GM23338 (cell line): ENCODE data around the gene THSD4. TPM values are rescaled to one million over a fixed set of nuclear protein-coding genes. Genes with fewer than 3 reads are reported as not detected.

Source experiments
- ATAC-seq: fragments of 200-7000 bp; cut with Tn5 transposase; 3 replicates; pipeline ENCODE4 v1.9.1; 2020
- DNase-seq: peaks from one replicate; pipeline ENCODE4 v3.0.0-alpha.2; 2015; ENCODE audit warnings: low spot score
- H2AFZ ChIP-seq: fragments of 200-600 bp; sonication (generic); 2 replicates; pipeline ENCODE4 v1.8.0; 2016; ENCODE audit warnings: antibody characterized with exemption, mild to moderate bottlenecking, moderate library complexity
- H3F3A ChIP-seq: fragments of 200-600 bp; sonication (generic); replicated peaks from 2 replicates; pipeline ENCODE4 v1.8.0; 2017; ENCODE audit warnings: antibody characterized with exemption, mixed run types, low read depth
- H3K27ac ChIP-seq: fragments of 200-600 bp; sonication (generic); 2 replicates; pipeline ENCODE4 v1.6.1; 2016; ENCODE audit warnings: low read depth
- H3K27me3 ChIP-seq: fragments of 200-600 bp; sonication (generic); 2 replicates; pipeline ENCODE4 v1.8.0; 2016; ENCODE audit warnings: mild to moderate bottlenecking, mixed run types, moderate library complexity; ENCODE audit not compliant: insufficient read depth
- H3K36me3 ChIP-seq: fragments of 200-600 bp; sonication (generic); 2 replicates; pipeline ENCODE4 v1.8.0; 2016; ENCODE audit warnings: mild to moderate bottlenecking; ENCODE audit not compliant: insufficient read depth
- H3K4me1 ChIP-seq: fragments of 200-600 bp; sonication (generic); 2 replicates; pipeline ENCODE4 v1.8.0; 2016; ENCODE audit warnings: mild to moderate bottlenecking, moderate library complexity; ENCODE audit not compliant: insufficient read depth
- H3K4me2 ChIP-seq: fragments of 200-600 bp; sonication (generic); 2 replicates; pipeline ENCODE4 v1.7.1; 2017; ENCODE audit warnings: mixed run types
- H3K4me3 ChIP-seq: fragments of 200-600 bp; sonication (generic); 2 replicates; pipeline ENCODE4 v1.6.1; 2016; ENCODE audit warnings: mixed run types
- H3K79me2 ChIP-seq: fragments of 200-600 bp; sonication (generic); replicated peaks from 2 replicates; pipeline ENCODE4 v1.8.0; 2017; ENCODE audit warnings: mild to moderate bottlenecking; ENCODE audit not compliant: insufficient read depth
- H3K9me2 ChIP-seq: fragments of 200-600 bp; sonication (generic); 2 replicates; pipeline ENCODE4 v1.8.0; 2017; ENCODE audit not compliant: insufficient read depth
- H4K20me1 ChIP-seq: fragments of 200-600 bp; sonication (generic); replicated peaks from 2 replicates; pipeline ENCODE4 v1.8.0; 2017; ENCODE audit warnings: mild to moderate bottlenecking; ENCODE audit not compliant: insufficient read depth
- H3K27ac Mint-ChIP-seq: 2 replicates; pipeline ENCODE4 v1.8.0; 2020; ENCODE audit warnings: inconsistent platforms, mild to moderate bottlenecking, moderate library complexity, mixed read lengths
- H3K27me3 Mint-ChIP-seq: 3 replicates; pipeline ENCODE4 v1.8.0; 2022; ENCODE audit warnings: low read depth, mild to moderate bottlenecking, moderate library complexity, mixed read lengths, inconsistent platforms; ENCODE audit not compliant: insufficient read depth, poor library complexity
- H3K36me3 Mint-ChIP-seq: 3 replicates; pipeline ENCODE4 v1.8.0; 2021; ENCODE audit warnings: low read depth, mild to moderate bottlenecking, inconsistent platforms, moderate library complexity, mixed read lengths
- H3K4me1 Mint-ChIP-seq: 3 replicates; pipeline ENCODE4 v1.8.0; 2020; ENCODE audit warnings: mild to moderate bottlenecking, inconsistent platforms, mixed read lengths
- H3K4me3 Mint-ChIP-seq: 3 replicates; pipeline ENCODE4 v1.8.0; 2021; ENCODE audit warnings: moderate library complexity, mild to moderate bottlenecking, inconsistent platforms, mixed read lengths
- H3K9me3 Mint-ChIP-seq: 3 replicates; pipeline ENCODE4 v1.8.0; 2020; ENCODE audit warnings: moderate library complexity, mild to moderate bottlenecking, inconsistent platforms, mixed read lengths
- CREB1 ChIP-seq: fragments of 250-450 bp; sonication (Bioruptor Pico); IDR thresholded peaks from 2 replicates; pipeline ENCODE4 v1.5.0; 2020; ENCODE audit warnings: low read depth, mild to moderate bottlenecking, moderate library complexity
- ETS1 ChIP-seq: IDR thresholded peaks from 2 replicates; pipeline ENCODE4 v1.6.1; 2016; ENCODE audit warnings: antibody characterized with exemption
- EZH2 ChIP-seq: fragments of 200-600 bp; sonication (generic); IDR thresholded peaks from one replicate; pipeline ENCODE4 v1.8.0; 2017; ENCODE audit warnings: antibody characterized with exemption, mild to moderate bottlenecking, low read depth; ENCODE audit not compliant: unreplicated experiment
- EZH2phosphoT487 ChIP-seq: fragments of 200-600 bp; sonication (generic); IDR thresholded peaks from one replicate; pipeline ENCODE4 v1.8.1; 2018; ENCODE audit warnings: antibody characterized with exemption; ENCODE audit not compliant: unreplicated experiment
- JUNB ChIP-seq: IDR thresholded peaks from one replicate; pipeline ENCODE4 v1.6.1; 2016; ENCODE audit warnings: antibody characterized with exemption; ENCODE audit not compliant: unreplicated experiment
- NANOG ChIP-seq: IDR thresholded peaks from 2 replicates; pipeline ENCODE4 v1.6.1; 2016; ENCODE audit warnings: antibody characterized with exemption, borderline replicate concordance
- POLR2AphosphoS5 ChIP-seq: IDR thresholded peaks from 2 replicates; pipeline ENCODE4 v1.6.1; 2016; ENCODE audit warnings: antibody characterized with exemption, low read depth
- STAT1 ChIP-seq: IDR thresholded peaks from one replicate; pipeline ENCODE4 v1.6.1; 2016; ENCODE audit warnings: antibody characterized with exemption; ENCODE audit not compliant: unreplicated experiment
- ZNF114 ChIP-seq: fragments of 250-450 bp; sonication (Bioruptor Pico); IDR thresholded peaks from 2 replicates; pipeline ENCODE4 v1.5.0; 2020; ENCODE audit warnings: mild to moderate bottlenecking, moderate library complexity
- ZNF331 ChIP-seq: fragments of 250-450 bp; sonication (Bioruptor Pico); IDR thresholded peaks from 2 replicates; pipeline ENCODE4 v1.5.0; 2020; ENCODE audit warnings: low read depth, mild to moderate bottlenecking, moderate library complexity
- polyA plus RNA-seq: library from polyadenylated mRNA; unstranded; fragments of >200 nt; fragmentation: Nextera tagmentation; extraction: Ambion mirVana; gene quantifications from 2 replicates; pipeline ENCODE4 v1.2.1, GENCODE V29; 2016
- total RNA-seq: library from RNA; depleted of rRNA; stranded (reverse); fragments of >200 nt; shearing (Covaris generic); gene quantifications from 2 replicates; pipeline ENCODE4 v1.2.3, GENCODE V29; 2014
- TF ChIP-seq, protein P1 (sequence below): IDR thresholded peaks from one replicate; pipeline ENCODE4 v1.6.1; 2018; ENCODE audit warnings: antibody characterized with exemption; ENCODE audit not compliant: unreplicated experiment
- TF ChIP-seq, protein P2 (sequence below): fragments of 250-450 bp; sonication (Bioruptor Pico); IDR thresholded peaks from 2 replicates; pipeline ENCODE4 v1.5.0; 2020; ENCODE audit warnings: mild to moderate bottlenecking, moderate library complexity
- TF ChIP-seq, protein P3 (sequence below), 2 experiments: fragments of 200-600 bp in 1 of 2; sonication (generic) in 1 of 2; conservative IDR thresholded peaks; 2 replicates each; pipeline versions ENCODE4 v1.5.1 to v1.6.1; 2016 to 2017; ENCODE audit warnings: antibody characterized with exemption in 2 of 2, low read depth in 2 of 2, mild to moderate bottlenecking in 2 of 2, moderate library complexity in 1 of 2

Gene THSD4
- total and polyA plus RNA-seq, 2 experiments from 2014 or later = 2.0 to 7.4 TPM

DNA sequence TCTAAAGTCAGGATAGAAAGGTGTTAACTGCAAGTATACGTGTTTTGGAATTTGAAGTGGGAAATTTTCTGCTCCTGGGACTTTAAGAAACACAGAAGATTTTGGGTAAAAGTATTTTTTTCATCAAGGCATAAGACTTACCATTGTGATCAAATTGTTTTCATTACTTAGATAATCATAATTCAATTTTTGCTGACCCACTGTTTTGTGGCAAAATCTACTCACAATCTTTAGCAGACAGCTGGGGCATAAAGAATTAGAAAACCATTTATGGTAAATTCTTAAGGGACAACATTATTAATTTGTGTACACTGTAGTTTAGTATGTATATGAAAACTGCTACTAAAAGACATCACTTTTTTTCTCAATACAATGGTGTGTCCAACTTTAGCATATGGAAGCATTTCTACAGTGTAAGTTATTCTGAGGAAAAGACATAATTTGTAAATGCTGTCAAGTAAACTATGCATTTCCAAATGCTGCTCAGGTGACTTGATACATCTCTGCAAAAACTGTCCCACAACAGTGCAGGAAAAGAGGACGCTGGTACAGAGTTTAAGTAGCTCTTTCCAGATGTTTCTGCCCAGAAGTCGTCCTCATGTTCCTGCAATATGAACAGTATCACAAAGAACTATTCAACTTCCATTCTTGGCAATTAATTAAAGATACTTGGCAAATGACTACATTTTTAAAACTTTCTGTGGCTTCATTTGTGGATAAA, 52.3 kb downstream of the THSD4 start:
- no peak overlapping the region for H3K27ac ChIP-seq
- no peaks in the 10 kb centered on the region for H3K4me1 ChIP-seq
- DNase-seq = no peak
- H4K20me1 ChIP-seq = no peaks in the 10 kb centered on the region
- Mint-ChIP-seq H3K4me1 (peaks cover 10% of the 10 kb centered on the region), H3K27me3 (no peaks in the 10 kb centered on the region), H3K27ac (no peak overlapping the region), H3K9me3 (peaks cover 15% of the 10 kb centered on the region), H3K36me3 (peaks cover 12% of the 10 kb centered on the region), H3K4me3 (no peak overlapping the region)
- no peaks in the 10 kb centered on the region for H3F3A ChIP-seq
- no peaks in the 10 kb centered on the region for H3K27me3 ChIP-seq
- H2AFZ ChIP-seq = no peak overlapping the region
- H3K79me2 ChIP-seq = no peaks in the 10 kb centered on the region
- no peaks in the 10 kb centered on the region for H3K36me3 ChIP-seq
- ATAC-seq = no peak
- H3K9me2 ChIP-seq = peaks cover 4% of the 10 kb centered on the region; the same call in 1 of the 2 replicates
- no peak overlapping the region for H3K4me3 ChIP-seq
- TF ChIP-seq ZNF114 (no peak), ETS1 (no peak), CREB1 (CRISPR knock-in tag) (no peak), STAT1 (no peak), ZNF331 (CRISPR knock-in tag) (no peak), EZH2phosphoT487 (no peak), EZH2 (no peak), JUNB (no peak), POLR2AphosphoS5 (no peak), NANOG (no peak)
- TF ChIP-seq, protein P1, sequence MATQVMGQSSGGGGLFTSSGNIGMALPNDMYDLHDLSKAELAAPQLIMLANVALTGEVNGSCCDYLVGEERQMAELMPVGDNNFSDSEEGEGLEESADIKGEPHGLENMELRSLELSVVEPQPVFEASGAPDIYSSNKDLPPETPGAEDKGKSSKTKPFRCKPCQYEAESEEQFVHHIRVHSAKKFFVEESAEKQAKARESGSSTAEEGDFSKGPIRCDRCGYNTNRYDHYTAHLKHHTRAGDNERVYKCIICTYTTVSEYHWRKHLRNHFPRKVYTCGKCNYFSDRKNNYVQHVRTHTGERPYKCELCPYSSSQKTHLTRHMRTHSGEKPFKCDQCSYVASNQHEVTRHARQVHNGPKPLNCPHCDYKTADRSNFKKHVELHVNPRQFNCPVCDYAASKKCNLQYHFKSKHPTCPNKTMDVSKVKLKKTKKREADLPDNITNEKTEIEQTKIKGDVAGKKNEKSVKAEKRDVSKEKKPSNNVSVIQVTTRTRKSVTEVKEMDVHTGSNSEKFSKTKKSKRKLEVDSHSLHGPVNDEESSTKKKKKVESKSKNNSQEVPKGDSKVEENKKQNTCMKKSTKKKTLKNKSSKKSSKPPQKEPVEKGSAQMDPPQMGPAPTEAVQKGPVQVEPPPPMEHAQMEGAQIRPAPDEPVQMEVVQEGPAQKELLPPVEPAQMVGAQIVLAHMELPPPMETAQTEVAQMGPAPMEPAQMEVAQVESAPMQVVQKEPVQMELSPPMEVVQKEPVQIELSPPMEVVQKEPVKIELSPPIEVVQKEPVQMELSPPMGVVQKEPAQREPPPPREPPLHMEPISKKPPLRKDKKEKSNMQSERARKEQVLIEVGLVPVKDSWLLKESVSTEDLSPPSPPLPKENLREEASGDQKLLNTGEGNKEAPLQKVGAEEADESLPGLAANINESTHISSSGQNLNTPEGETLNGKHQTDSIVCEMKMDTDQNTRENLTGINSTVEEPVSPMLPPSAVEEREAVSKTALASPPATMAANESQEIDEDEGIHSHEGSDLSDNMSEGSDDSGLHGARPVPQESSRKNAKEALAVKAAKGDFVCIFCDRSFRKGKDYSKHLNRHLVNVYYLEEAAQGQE = no peak
- TF ChIP-seq, protein P2, sequence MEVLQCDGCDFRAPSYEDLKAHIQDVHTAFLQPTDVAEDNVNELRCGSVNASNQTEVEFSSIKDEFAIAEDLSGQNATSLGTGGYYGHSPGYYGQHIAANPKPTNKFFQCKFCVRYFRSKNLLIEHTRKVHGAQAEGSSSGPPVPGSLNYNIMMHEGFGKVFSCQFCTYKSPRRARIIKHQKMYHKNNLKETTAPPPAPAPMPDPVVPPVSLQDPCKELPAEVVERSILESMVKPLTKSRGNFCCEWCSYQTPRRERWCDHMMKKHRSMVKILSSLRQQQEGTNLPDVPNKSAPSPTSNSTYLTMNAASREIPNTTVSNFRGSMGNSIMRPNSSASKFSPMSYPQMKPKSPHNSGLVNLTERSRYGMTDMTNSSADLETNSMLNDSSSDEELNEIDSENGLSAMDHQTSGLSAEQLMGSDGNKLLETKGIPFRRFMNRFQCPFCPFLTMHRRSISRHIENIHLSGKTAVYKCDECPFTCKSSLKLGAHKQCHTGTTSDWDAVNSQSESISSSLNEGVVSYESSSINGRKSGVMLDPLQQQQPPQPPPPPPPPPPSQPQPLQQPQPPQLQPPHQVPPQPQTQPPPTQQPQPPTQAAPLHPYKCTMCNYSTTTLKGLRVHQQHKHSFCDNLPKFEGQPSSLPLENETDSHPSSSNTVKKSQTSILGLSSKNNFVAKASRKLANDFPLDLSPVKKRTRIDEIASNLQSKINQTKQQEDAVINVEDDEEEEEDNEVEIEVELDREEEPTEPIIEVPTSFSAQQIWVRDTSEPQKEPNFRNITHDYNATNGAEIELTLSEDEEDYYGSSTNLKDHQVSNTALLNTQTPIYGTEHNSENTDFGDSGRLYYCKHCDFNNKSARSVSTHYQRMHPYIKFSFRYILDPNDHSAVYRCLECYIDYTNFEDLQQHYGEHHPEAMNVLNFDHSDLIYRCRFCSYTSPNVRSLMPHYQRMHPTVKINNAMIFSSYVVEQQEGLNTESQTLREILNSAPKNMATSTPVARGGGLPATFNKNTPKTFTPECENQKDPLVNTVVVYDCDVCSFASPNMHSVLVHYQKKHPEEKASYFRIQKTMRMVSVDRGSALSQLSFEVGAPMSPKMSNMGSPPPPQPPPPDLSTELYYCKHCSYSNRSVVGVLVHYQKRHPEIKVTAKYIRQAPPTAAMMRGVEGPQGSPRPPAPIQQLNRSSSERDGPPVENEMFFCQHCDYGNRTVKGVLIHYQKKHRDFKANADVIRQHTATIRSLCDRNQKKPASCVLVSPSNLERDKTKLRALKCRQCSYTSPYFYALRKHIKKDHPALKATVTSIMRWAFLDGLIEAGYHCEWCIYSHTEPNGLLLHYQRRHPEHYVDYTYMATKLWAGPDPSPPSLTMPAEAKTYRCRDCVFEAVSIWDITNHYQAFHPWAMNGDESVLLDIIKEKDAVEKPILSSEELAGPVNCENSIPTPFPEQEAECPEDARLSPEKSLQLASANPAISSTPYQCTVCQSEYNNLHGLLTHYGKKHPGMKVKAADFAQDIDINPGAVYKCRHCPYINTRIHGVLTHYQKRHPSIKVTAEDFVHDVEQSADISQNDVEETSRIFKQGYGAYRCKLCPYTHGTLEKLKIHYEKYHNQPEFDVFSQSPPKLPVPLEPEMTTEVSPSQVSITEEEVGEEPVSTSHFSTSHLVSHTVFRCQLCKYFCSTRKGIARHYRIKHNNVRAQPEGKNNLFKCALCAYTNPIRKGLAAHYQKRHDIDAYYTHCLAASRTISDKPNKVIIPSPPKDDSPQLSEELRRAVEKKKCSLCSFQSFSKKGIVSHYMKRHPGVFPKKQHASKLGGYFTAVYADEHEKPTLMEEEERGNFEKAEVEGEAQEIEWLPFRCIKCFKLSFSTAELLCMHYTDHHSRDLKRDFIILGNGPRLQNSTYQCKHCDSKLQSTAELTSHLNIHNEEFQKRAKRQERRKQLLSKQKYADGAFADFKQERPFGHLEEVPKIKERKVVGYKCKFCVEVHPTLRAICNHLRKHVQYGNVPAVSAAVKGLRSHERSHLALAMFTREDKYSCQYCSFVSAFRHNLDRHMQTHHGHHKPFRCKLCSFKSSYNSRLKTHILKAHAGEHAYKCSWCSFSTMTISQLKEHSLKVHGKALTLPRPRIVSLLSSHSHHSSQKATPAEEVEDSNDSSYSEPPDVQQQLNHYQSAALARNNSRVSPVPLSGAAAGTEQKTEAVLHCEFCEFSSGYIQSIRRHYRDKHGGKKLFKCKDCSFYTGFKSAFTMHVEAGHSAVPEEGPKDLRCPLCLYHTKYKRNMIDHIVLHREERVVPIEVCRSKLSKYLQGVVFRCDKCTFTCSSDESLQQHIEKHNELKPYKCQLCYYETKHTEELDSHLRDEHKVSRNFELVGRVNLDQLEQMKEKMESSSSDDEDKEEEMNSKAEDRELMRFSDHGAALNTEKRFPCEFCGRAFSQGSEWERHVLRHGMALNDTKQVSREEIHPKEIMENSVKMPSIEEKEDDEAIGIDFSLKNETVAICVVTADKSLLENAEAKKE (CRISPR knock-in tag) = no peak
- TF ChIP-seq, protein P3, sequence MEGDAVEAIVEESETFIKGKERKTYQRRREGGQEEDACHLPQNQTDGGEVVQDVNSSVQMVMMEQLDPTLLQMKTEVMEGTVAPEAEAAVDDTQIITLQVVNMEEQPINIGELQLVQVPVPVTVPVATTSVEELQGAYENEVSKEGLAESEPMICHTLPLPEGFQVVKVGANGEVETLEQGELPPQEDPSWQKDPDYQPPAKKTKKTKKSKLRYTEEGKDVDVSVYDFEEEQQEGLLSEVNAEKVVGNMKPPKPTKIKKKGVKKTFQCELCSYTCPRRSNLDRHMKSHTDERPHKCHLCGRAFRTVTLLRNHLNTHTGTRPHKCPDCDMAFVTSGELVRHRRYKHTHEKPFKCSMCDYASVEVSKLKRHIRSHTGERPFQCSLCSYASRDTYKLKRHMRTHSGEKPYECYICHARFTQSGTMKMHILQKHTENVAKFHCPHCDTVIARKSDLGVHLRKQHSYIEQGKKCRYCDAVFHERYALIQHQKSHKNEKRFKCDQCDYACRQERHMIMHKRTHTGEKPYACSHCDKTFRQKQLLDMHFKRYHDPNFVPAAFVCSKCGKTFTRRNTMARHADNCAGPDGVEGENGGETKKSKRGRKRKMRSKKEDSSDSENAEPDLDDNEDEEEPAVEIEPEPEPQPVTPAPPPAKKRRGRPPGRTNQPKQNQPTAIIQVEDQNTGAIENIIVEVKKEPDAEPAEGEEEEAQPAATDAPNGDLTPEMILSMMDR (conservative IDR thresholded peaks at IDR 0.05; ENCODE audit: low read depth in 2 of 2) = no peak
- H3K4me2 ChIP-seq = no peak overlapping the region
